Stimulated activated CD8-positive, alpha-beta memory T cell treated with anti-CD3 and anti-CD28 coated beads, Interleukin-15, amount 100 ng/mL, for 24 hours (primary cell): ENCODE measurements around the gene CBLC.

Source experiments
- DNase-seq: peaks from one replicate; pipeline ENCODE4 v3.0.0-alpha.2; 2020; ENCODE audit warnings: low read depth

Gene CBLC

DNA sequence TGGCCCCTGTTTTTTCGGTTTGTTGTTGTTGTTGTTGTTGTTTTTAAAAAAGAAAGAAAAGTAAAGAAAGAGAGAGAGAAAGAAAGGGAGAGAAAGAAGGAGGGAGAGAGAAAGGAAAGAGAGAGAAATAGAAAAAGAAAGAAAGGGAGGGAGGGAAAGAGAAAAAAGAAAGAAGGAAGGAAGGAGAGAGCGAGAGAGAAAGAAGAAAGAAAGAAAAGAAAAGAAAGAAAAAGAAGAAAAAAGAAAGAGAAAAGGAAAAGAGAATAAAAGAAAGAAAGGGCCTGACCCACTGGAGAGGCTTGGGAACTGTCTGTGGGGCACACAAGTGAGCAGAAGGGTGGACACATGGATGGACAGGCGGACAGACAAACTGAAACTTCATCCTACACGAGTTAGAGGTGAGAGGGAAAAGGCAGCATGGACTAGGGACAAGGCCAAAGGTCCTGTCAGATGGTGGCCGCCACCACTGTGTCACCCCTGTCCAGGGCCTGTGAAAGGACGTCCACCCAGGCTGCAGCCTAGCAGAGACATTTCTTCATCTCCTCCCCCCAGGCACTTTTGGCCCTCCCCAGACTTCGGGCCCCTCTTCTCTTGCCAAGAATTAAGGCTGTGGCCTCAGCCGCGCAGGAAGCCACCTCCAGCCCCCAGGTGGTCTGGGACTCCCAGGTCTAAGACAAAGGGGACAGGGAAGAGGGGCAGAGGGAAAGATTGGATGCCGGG lies 22.1 kb downstream of the CBLC start:
- no peak for DNase-seq

GRCh38 chr19:44800461-44800860 lies 22.8 kb downstream of the CBLC start:
- peak; percentile 79 for DNase-seq

GRCh38 chr19:44803442-44804428 lies 26.0 kb downstream of the CBLC start:
- no peak for DNase-seq

DNA sequence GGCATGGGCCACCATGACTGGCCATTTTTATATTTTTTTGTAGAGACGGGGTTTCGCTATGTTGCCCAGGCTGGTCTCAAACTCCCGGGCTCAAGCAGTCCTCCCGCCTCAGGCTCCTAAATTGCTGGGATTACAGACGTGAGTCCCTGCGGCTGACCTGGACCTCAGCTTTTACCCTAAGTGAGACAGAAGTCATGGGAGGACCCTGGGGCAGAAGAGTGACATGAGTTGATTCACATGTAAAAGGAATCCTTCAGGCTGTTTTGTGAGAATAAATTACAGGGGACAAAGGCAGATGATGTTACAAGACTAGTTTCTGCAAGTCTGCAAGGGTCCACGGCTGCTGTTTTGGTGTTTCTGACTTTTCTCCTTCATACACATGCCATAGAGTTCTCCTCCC lies 28.6 kb downstream of the CBLC start:
- no peak for DNase-seq

DNA sequence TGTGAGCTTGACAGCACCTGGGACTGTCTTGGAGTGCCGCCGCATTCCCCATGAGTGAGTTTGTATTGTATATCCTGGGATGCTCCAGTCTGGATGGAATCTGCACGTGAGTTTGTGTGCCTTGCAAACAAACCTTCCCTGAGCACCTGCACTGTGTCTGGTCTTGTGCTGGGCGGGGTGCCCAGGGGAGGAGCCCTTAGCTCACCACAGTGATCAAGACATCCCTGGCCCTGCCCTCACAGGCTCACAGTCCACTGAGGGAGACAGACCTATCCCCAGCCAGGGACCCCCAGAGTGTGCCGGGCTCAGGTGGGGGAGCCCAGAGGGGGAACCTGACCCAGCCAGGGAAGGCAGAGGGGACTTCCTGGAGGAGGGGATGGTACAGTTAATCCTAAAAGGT lies 29.5 kb downstream of the CBLC start:
- no peak for DNase-seq

DNA sequence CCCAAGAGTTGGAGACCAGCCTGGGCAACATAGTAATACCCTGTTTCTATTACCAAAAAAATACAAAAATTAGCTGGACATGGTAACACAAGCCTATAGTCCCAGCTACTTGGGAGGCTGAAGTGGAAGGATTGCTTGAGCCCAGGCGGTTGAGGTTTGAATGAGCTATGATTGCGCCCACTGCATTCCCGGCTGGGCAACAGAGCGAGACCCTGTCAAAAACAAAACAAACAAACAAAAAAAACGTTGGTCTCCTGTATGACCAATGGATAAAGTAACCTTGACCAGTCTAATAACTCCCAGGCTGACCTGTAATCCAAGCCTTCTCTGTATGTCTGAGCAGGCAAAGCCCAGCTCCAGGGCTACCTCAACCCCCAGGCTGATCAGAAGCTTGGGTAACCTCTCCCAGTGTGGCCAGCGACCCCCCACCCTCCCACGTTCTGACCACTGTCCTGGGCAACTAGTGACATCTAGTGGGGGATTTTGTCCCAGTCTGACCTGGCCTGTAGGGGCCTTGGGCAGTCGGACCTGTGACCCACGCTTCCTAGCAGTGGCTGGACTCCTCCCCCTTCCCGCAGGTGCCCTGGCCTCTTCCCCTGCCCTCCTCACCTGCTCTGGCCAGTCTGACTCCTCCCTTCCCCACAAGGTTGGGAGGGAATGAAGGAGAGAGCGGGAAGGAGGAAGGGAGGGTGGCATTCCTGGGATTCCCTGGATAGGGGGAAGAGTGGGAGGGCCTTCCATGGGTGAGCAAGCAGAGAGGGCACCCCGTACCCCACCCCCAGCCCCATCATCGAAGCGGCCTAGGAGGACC lies 30.2 kb downstream of the CBLC start:
- no peak for DNase-seq

- DNase-seq: no peak
Observed at GRCh38 chr19:44808463-44809371, 31.0 kb downstream of the CBLC start, which contains the start of gene BCAM. TSS of gene BCAM (plus strand) at chr19:44809103. CDS start at chr19:44809125, 22 bp downstream.

- DNase-seq: no peak
Observed at GRCh38 chr19:44809577-44810233, 32.0 kb downstream of the CBLC start.

GRCh38 chr19:44810234-44811121 lies 32.8 kb downstream of the CBLC start:
- DNase-seq: no peak

DNA sequence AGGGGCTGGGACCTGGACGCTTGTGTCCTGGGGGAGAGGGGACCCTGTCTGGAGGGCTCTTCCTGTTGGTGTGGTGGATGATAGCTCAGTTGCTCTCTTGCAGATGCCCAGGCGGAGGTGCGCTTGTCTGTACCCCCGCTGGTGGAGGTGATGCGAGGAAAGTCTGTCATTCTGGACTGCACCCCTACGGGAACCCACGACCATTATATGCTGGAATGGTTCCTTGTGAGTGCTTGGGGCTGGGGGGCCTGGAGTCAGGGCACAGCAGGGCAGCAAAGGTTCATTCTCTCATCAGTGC lies 33.4 kb downstream of the CBLC start:
- no peak for DNase-seq

DNA sequence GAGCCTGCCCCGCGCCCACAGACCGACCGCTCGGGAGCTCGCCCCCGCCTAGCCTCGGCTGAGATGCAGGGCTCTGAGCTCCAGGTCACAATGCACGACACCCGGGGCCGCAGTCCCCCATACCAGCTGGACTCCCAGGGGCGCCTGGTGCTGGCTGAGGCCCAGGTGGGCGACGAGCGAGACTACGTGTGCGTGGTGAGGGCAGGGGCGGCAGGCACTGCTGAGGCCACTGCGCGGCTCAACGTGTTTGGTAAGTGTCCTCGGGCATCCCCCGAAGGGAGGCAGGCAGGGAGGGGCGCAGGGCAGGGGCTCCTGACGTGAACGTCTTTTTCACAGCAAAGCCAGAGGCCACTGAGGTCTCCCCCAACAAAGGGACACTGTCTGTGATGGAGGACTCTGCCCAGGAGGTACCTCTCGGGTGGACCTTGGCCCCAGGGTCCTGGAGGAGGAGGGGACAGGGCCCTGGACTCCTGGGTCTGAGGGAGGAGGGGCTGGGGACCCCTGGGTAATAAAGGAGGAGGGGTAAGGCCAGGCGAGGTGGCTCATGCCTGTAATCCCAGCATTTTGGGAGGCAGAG lies 34.5 kb downstream of the CBLC start:
- DNase-seq: no peak

- no peak for DNase-seq
Observed at GRCh38 chr19:44813070-44813840, 35.6 kb downstream of the CBLC start.

GRCh38 chr19:44813841-44814470 lies 36.3 kb downstream of the CBLC start:
- DNase-seq: no peak

- no peak for DNase-seq
Observed at GRCh38 chr19:44814517-44814916, 36.8 kb downstream of the CBLC start.

- no peak for DNase-seq
Observed at GRCh38 chr19:44816301-44816700, 38.6 kb downstream of the CBLC start.

GRCh38 chr19:44817725-44818465 lies 40.2 kb downstream of the CBLC start:
- no peak for DNase-seq

- DNase-seq: no peak
Observed at GRCh38 chr19:44818466-44819031, 40.9 kb downstream of the CBLC start.
